Stimulated activated effector memory CD8-positive, alpha-beta T cell treated with anti-CD3 and anti-CD28 coated beads, Interleukin-12 subunit alpha, Interleukin-12 subunit beta, amount 100 ng/mL, for 72 hours (primary cell): ENCODE measurements around the gene RSBN1L.

ENCODE experiments used
- ATAC-seq: fragments of 150-1000 bp; cut with Tn5 transposase; 2 replicates; pipeline ENCODE4 v1.10.0; 2021
- DNase-seq, 2 donors: peaks; one replicate each; pipeline ENCODE4 v3.0.0; 2021 to 2022; ENCODE audit warnings: low spot score in 2 of 2
- H3K27ac Mint-ChIP-seq: one replicate; pipeline ENCODE4 v1.8.0; 2022; ENCODE audit warnings: mild to moderate bottlenecking, mixed read lengths
- H3K36me3 Mint-ChIP-seq: one replicate; pipeline ENCODE4 v1.8.0; 2022; ENCODE audit warnings: mild to moderate bottlenecking, mixed read lengths
- H3K4me1 Mint-ChIP-seq: one replicate; pipeline ENCODE4 v1.8.0; 2022; ENCODE audit warnings: mixed read lengths
- H3K4me3 Mint-ChIP-seq: one replicate; pipeline ENCODE4 v1.8.0; 2022; ENCODE audit warnings: mild to moderate bottlenecking, mixed read lengths
- H3K9me3 Mint-ChIP-seq: one replicate; pipeline ENCODE4 v1.8.0; 2022; ENCODE audit warnings: mixed read lengths

Gene RSBN1L

GRCh38 chr7:77820967-77821366 is 124.7 kb downstream of the RSBN1L start:
- Mint-ChIP-seq H3K4me3 (no peak overlapping the region), H3K4me1 (peaks cover 69% of the 10 kb centered on the region), H3K27ac (no peak overlapping the region), H3K36me3 (peaks cover 61% of the 10 kb centered on the region), H3K9me3 (peaks cover 43% of the 10 kb centered on the region)
- ATAC-seq: no peak
- DNase-seq: no peak

- Mint-ChIP-seq H3K4me1 (peaks cover 68% of the 10 kb centered on the region), H3K27ac (no peak overlapping the region), H3K9me3 (peaks cover 34% of the 10 kb centered on the region), H3K36me3 (peaks cover 55% of the 10 kb centered on the region), H3K4me3 (no peak overlapping the region)
- DNase-seq (no peak), ATAC-seq (no peak)
Measured at GRCh38 chr7:77822269-77822668, 126.0 kb downstream of the RSBN1L start.

GRCh38 chr7:77823787-77824186 is 127.5 kb downstream of the RSBN1L start:
- DNase-seq: no peak
- ATAC-seq: no peak
- peaks cover 33% of the 10 kb centered on the region for H3K9me3 Mint-ChIP-seq
- H3K27ac Mint-ChIP-seq: no peak overlapping the region
- H3K36me3 Mint-ChIP-seq: peaks cover 40% of the 10 kb centered on the region
- H3K4me3 Mint-ChIP-seq: no peak overlapping the region
- H3K4me1 Mint-ChIP-seq: peaks cover 63% of the 10 kb centered on the region

GRCh38 chr7:77824636-77825035 is 128.4 kb downstream of the RSBN1L start:
- peaks cover 32% of the 10 kb centered on the region for H3K36me3 Mint-ChIP-seq
- H3K4me3 Mint-ChIP-seq: no peak overlapping the region
- peaks cover 54% of the 10 kb centered on the region for H3K4me1 Mint-ChIP-seq
- peaks cover 30% of the 10 kb centered on the region for H3K9me3 Mint-ChIP-seq
- ATAC-seq (no peak), DNase-seq (no peak)
- H3K27ac Mint-ChIP-seq: no peak overlapping the region

- peaks cover 27% of the 10 kb centered on the region for H3K36me3 Mint-ChIP-seq
Measured at GRCh38 chr7:77825131-77825530, 128.9 kb downstream of the RSBN1L start.

GRCh38 chr7:77826300-77826699 is 130.0 kb downstream of the RSBN1L start:
- no peak for ATAC-seq
- H3K4me1 Mint-ChIP-seq: peaks cover 50% of the 10 kb centered on the region
- H3K27ac Mint-ChIP-seq: peak overlapping the region; percentile 36

More at GRCh38 chr7:77825131-77825530, 128.9 kb downstream of the RSBN1L start:
- no peak for DNase-seq
- Mint-ChIP-seq H3K9me3 (peaks cover 27% of the 10 kb centered on the region), H3K27ac (no peak overlapping the region), H3K4me1 (peaks cover 49% of the 10 kb centered on the region), H3K4me3 (no peak overlapping the region)
- ATAC-seq: no peak

GRCh38 chr7:77827999-77828398 is 131.7 kb downstream of the RSBN1L start:
- Mint-ChIP-seq H3K27ac (no peak overlapping the region), H3K4me1 (peaks cover 45% of the 10 kb centered on the region), H3K4me3 (no peak overlapping the region)

More at GRCh38 chr7:77826300-77826699, 130.0 kb downstream of the RSBN1L start:
- Mint-ChIP-seq H3K9me3 (peaks cover 19% of the 10 kb centered on the region), H3K36me3 (peaks cover 20% of the 10 kb centered on the region), H3K4me3 (no peak overlapping the region)
- DNase-seq: no peak

GRCh38 chr7:77830649-77831355 is 134.5 kb downstream of the RSBN1L start:
- peaks cover 2% of the 10 kb centered on the region for H3K9me3 Mint-ChIP-seq
- H3K36me3 Mint-ChIP-seq: peaks cover 30% of the 10 kb centered on the region
- DNase-seq: no peak
- ATAC-seq: peak; percentile 79
- peak overlapping the region; percentile 96 for H3K27ac Mint-ChIP-seq
- peaks cover 46% of the 10 kb centered on the region for H3K4me1 Mint-ChIP-seq
- H3K4me3 Mint-ChIP-seq: peak overlapping the region; percentile 45

More at GRCh38 chr7:77827999-77828398, 131.7 kb downstream of the RSBN1L start:
- Mint-ChIP-seq H3K36me3 (peaks cover 18% of the 10 kb centered on the region), H3K9me3 (peaks cover 14% of the 10 kb centered on the region)
- no peak for ATAC-seq
- no peak for DNase-seq

- DNase-seq: no peak
- ATAC-seq: peak; percentile 91
- peaks cover 45% of the 10 kb centered on the region for H3K4me1 Mint-ChIP-seq
- peak overlapping the region; percentile 96 for H3K27ac Mint-ChIP-seq
- H3K4me3 Mint-ChIP-seq: peak overlapping the region; percentile 45
- H3K9me3 Mint-ChIP-seq: no peaks in the 10 kb centered on the region
- H3K36me3 Mint-ChIP-seq: peaks cover 34% of the 10 kb centered on the region
Measured at GRCh38 chr7:77831481-77831880, 135.2 kb downstream of the RSBN1L start.

- Mint-ChIP-seq H3K36me3 (peaks cover 34% of the 10 kb centered on the region), H3K4me3 (peak overlapping the region; percentile 45), H3K9me3 (no peaks in the 10 kb centered on the region), H3K27ac (peak overlapping the region; percentile 96), H3K4me1 (peaks cover 42% of the 10 kb centered on the region)
- DNase-seq: no peak
- peak; percentile 33 for ATAC-seq
Measured at GRCh38 chr7:77831953-77832352, 135.7 kb downstream of the RSBN1L start.
